NOMO-1 treated with dmso at 0.1 percent for 144 hours (cell line): ENCODE results near the gene ZBTB2.
A peak's percentile ranks its signal among the peaks of the same experiment; 100 is the strongest.
"Not testable (repeated sequence)": the region's sequence is repeated elsewhere in the genome, so short reads cannot be mapped to it uniquely, and the experiment has no call there.

Source experiments
- DNase-seq: peaks from one replicate; lab custom pipeline; 2025; ENCODE audit not compliant: unreplicated experiment; lab: John Stamatoyannopoulos, UW

ZBTB2 gene

GRCh38 chr6:151375833-151376232, 15.5 kb downstream of the ZBTB2 start:
- no peak for DNase-seq

GRCh38 chr6:151374036-151374683, 17.2 kb downstream of the ZBTB2 start:
- no peak for DNase-seq

GRCh38 chr6:151372164-151372563, 19.2 kb downstream of the ZBTB2 start:
- no peak for DNase-seq

- no peak for DNase-seq
Observed at GRCh38 chr6:151370509-151371078, 20.8 kb downstream of the ZBTB2 start.

- DNase-seq, result no peak
Observed at GRCh38 chr6:151365233-151365632, 26.1 kb downstream of the ZBTB2 start.

GRCh38 chr6:151359486-151359885, 31.9 kb downstream of the ZBTB2 start:
- no peak for DNase-seq

- no peak for DNase-seq
Observed at GRCh38 chr6:151358475-151358874, 32.9 kb downstream of the ZBTB2 start.

- DNase-seq, result no peak
Observed at GRCh38 chr6:151357758-151358436, 33.5 kb downstream of the ZBTB2 start.

GRCh38 chr6:151356983-151357382, 34.4 kb downstream of the ZBTB2 start:
- DNase-seq, result not testable (repeated sequence)

GRCh38 chr6:151353795-151354194, 37.6 kb downstream of the ZBTB2 start:
- no peak for DNase-seq

GRCh38 chr6:151352410-151353396, 38.7 kb downstream of the ZBTB2 start:
- DNase-seq, result peak; percentile 7

- no peak for DNase-seq
Observed at GRCh38 chr6:151351731-151352130, 39.6 kb downstream of the ZBTB2 start.

GRCh38 chr6:151351146-151351700, 40.1 kb downstream of the ZBTB2 start:
- no peak for DNase-seq

GRCh38 chr6:151350442-151351145, 40.8 kb downstream of the ZBTB2 start:
- DNase-seq, result no peak

GRCh38 chr6:151349651-151350270, 41.6 kb downstream of the ZBTB2 start:
- no peak for DNase-seq

- DNase-seq, result not testable (repeated sequence)
Observed at GRCh38 chr6:151342750-151343149, 48.6 kb downstream of the ZBTB2 start.

GRCh38 chr6:151341476-151342195, 49.7 kb downstream of the ZBTB2 start:
- no peak for DNase-seq

GRCh38 chr6:151340219-151340978, 51.0 kb downstream of the ZBTB2 start:
- no peak for DNase-seq
